ENCODE results near the gene SMIM36.

DNA sequence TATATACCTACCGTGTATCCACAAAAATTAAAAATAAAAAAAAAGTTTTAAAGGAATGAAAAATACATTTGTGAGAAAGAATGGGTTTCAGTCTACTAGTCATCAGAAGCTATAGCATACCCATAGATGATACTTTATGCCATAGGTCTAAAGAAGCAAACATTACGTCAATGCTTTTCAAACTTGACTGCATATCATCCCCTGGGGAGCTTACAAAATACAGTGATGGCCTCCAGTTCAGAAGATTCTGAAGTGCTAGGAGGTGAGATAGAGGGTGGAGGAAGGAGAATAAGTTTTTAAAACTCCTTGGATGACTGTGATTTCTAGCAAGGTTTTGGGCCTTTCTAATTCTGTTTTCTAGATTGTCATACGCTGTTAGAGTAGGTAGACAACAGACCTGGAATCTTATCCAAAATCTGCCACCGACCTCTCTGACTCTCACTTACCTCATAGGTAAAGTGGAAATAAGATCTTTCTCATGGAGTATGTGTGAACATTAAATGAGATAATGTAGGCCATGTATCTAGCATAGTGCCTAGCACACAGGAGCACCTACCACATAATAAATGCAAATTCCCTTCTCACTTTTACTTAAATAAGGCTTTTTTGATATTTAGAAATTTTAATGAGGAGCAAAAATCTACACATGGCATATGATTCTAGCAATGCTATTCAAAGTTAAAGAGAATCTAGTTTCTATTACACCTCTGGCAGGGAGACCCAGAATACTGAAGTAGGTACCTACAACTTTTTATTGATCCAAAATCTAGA, 102.0 kb downstream of the SMIM36 start:
- TF ChIP-seq TAF1 (IDR thresholded peaks at IDR 0.05; ENCODE audit: low read depth) (no peak), TEAD4 (IDR thresholded peaks at IDR 0.05) (no peak), FOXM1 (IDR thresholded peaks at IDR 0.05; ENCODE audit: borderline replicate concordance, low read depth) (no peak), RAD21 (IDR thresholded peaks at IDR 0.05; ENCODE audit: low read depth) (no peak), NFIC (IDR thresholded peaks at IDR 0.05) (no peak), EP300 (IDR thresholded peaks at IDR 0.05; ENCODE audit: borderline replicate concordance) (no peak)
- TF ChIP-seq, protein P1, sequence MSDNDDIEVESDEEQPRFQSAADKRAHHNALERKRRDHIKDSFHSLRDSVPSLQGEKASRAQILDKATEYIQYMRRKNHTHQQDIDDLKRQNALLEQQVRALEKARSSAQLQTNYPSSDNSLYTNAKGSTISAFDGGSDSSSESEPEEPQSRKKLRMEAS (IDR thresholded peaks at IDR 0.05): no peak
